Adrenal gland (tissue), 12 donors: ENCODE data around the gene NCAPG2. TPM values are rescaled to one million over a fixed set of nuclear protein-coding genes. Genes with fewer than 3 reads are reported as not detected.

Experiments used
- DNase-seq, 7 donors: peaks; one replicate each; pipeline ENCODE4 v3.0.0-alpha.2; 2019 to 2020
- H3K27ac ChIP-seq, 5 donors: fragments of 200-600 bp; sonication (generic) in 4 of 5; 1 replicate in 3 of 5; 2 replicates in 2 of 5; pipeline versions ENCODE4 v1.5.1 to v1.8.0; 2016 to 2020; ENCODE audit warnings: mild to moderate bottlenecking in 1 of 5
- H3K27me3 ChIP-seq: fragments of 200-600 bp; 2 replicates; pipeline ENCODE4 v1.8.0; 2021
- H3K36me3 ChIP-seq, 2 donors: fragments of 200-600 bp; replicated peaks in 1 of 2; 1 replicate in 1 of 2; 2 replicates in 1 of 2; pipeline versions ENCODE4 v1.5.1 to v1.8.0; 2018 to 2022
- H3K4me1 ChIP-seq, 2 donors: fragments of 200-600 bp; replicated peaks in 1 of 2; 1 replicate in 1 of 2; 2 replicates in 1 of 2; pipeline versions ENCODE4 v1.5.1 to v1.8.0; 2018 to 2021
- H3K4me3 ChIP-seq, 4 donors: fragments of 200-600 bp; sonication (generic) in 3 of 4; one replicate each; pipeline ENCODE4 v1.5.1; 2016 to 2018
- H3K9me3 ChIP-seq, 3 donors: fragments of 200-600 bp; sonication (generic) in 1 of 3; replicated peaks in 1 of 3; 1 replicate in 2 of 3; 2 replicates in 1 of 3; pipeline versions ENCODE4 v1.5.1 to v1.8.0; 2016 to 2021
- CTCF ChIP-seq, 6 experiments: fragments of 450-650 bp in 4 of 6; fragments of 200-600 bp in 2 of 6; sonication (generic) in 1 of 6; IDR thresholded peaks; 1 replicate in 5 of 6; 2 replicates in 1 of 6; pipeline versions ENCODE4 v1.5.1 to v1.8.0; 2016 to 2021; ENCODE audit warnings: antibody characterized with exemption in 6 of 6, mild to moderate bottlenecking in 2 of 6, moderate library complexity in 1 of 6
- POLR2A ChIP-seq, 2 donors: fragments of 450-650 bp; IDR thresholded peaks; one replicate each; pipeline ENCODE4 v1.6.1; 2017; ENCODE audit warnings: antibody characterized with exemption in 2 of 2, mild to moderate bottlenecking in 2 of 2, moderate library complexity in 1 of 2
- WGBS, 4 donors: extraction: QIAGEN DNeasy Blood & Tissue Kit in 2 of 4; methylation state at CpG; one replicate each; pipeline versions ENCODE4 v1.1.5 to v1.1.7; 2013 to 2017; 5-methylcytosine and 5-hydroxymethylcytosine counted together
- intact Hi-C, 2 donors: fragments of 100-400 bp; cut with DNase I; formaldehyde crosslinking; loops; one replicate each; pipeline versions ENCODE4 v1.14.1 to v1.15.0; 2022 to 2023
- polyA plus RNA-seq, 3 donors: library from polyadenylated mRNA; stranded (reverse); fragments of 200-250 nt in 2 of 3; fragments of 350-450 nt in 1 of 3; fragmentation: Illumina TruSeq in 1 of 3; extraction: RNeasy Lipid Tissue Mini Kit (QIAGEN cat#74804) in 1 of 3; gene quantifications; one replicate each; pipeline ENCODE4 v1.2.3, GENCODE V29; 2013 to 2014
- total RNA-seq, 9 donors: library from RNA; depleted of rRNA in 4 of 9; stranded (reverse); fragments of >200 nt in 4 of 9; fragments of 120-200 nt in 1 of 9; fragmentation: NEBNext Ultra II Directional in 1 of 9; extraction: Animal tissue kit (Norgen Biotek cat#: 25700) in 1 of 9; gene quantifications; one replicate each; pipeline versions ENCODE4 v1.1.0 to v1.2.4, GENCODE V29; 2013 to 2023
- donor health status: healthy with polysubstance abuse.
- donor health status: Bipolar disorder and iron deficiency.
- donor health status: DM: yes; HTN: yes; CAD: no.
- donor health status: DM: no; HTN: no; CAD: no.
- donor health status: DM: no; HTN: no; CAD: no.
- donor health status: DM: yes; HTN: yes; CAD: no.

The NCAPG2 gene
- total and polyA plus RNA-seq, 12 donors, result 1.6 to 11.6 (median 5.9) TPM

- Histone ChIP-seq H3K36me3 (peaks cover 0 to 31% of the 10 kb centered on the region in 2 donors), H3K4me1 (no peaks in the 10 kb centered on the region), H3K27ac (no peak overlapping the region), H3K4me3 (no peak overlapping the region), H3K9me3 (no peaks in the 10 kb centered on the region), H3K27me3 (no peaks in the 10 kb centered on the region)
- DNase-seq, result no peak
- intact Hi-C loops, result no loop called here
- WGBS, 4 donors, result 95 to 98% (median 97%) methylated on average over 2 of the region's 2 CpGs
- TF ChIP-seq CTCF (IDR thresholded peaks at IDR 0.05) (no peak), POLR2A (IDR thresholded peaks at IDR 0.05) (no peak)
Observed at GRCh38 chr7:158751199-158751598, 46.6 kb upstream of the NCAPG2 start.

GRCh38 chr7:158750702-158751101, 46.1 kb upstream of the NCAPG2 start:
- WGBS, 4 donors, result 88 to 96% (median 91%) methylated on average over 3 of the region's 3 CpGs
- no peak for DNase-seq
- no peak for TF ChIP-seq CTCF (IDR thresholded peaks at IDR 0.05)
- no peak for TF ChIP-seq POLR2A (IDR thresholded peaks at IDR 0.05)
- no peaks in the 10 kb centered on the region for H3K4me1 ChIP-seq
- no peak overlapping the region for H3K27ac ChIP-seq
- no peak overlapping the region for H3K4me3 ChIP-seq
- intact Hi-C loops, result no loop called here
- peaks cover 0 to 29% of the 10 kb centered on the region in 2 donors for H3K36me3 ChIP-seq
- H3K9me3 ChIP-seq, result no peaks in the 10 kb centered on the region
- no peaks in the 10 kb centered on the region for H3K27me3 ChIP-seq

GRCh38 chr7:158749396-158749795, 44.8 kb upstream of the NCAPG2 start:
- no peaks in the 10 kb centered on the region for H3K4me1 ChIP-seq
- intact Hi-C loops, result no loop called here
- no peak for DNase-seq
- no peak overlapping the region for H3K4me3 ChIP-seq
- H3K9me3 ChIP-seq, result no peaks in the 10 kb centered on the region
- H3K36me3 ChIP-seq, result peaks cover 0 to 17% of the 10 kb centered on the region in 2 donors
- WGBS, 4 donors, result 92 to 95% (median 94%) methylated on average over 9 of the region's 9 CpGs
- H3K27ac ChIP-seq, result no peak overlapping the region
- TF ChIP-seq CTCF (IDR thresholded peaks at IDR 0.05), result no peak
- TF ChIP-seq POLR2A (IDR thresholded peaks at IDR 0.05), result no peak
- H3K27me3 ChIP-seq, result no peaks in the 10 kb centered on the region

GRCh38 chr7:158748335-158748734, 43.7 kb upstream of the NCAPG2 start:
- intact Hi-C loops, result no loop called here
- no peaks in the 10 kb centered on the region for H3K9me3 ChIP-seq
- WGBS, 4 donors, result 85 to 94% (median 93%) methylated on average over 10 of the region's 10 CpGs

More at GRCh38 chr7:158748335-158748734, 43.7 kb upstream of the NCAPG2 start:
- DNase-seq, result no peak
- Histone ChIP-seq H3K27ac (no peak overlapping the region), H3K4me1 (no peaks in the 10 kb centered on the region), H3K27me3 (no peaks in the 10 kb centered on the region), H3K4me3 (no peak overlapping the region), H3K36me3 (peaks cover 0 to 21% of the 10 kb centered on the region in 2 donors)
- TF ChIP-seq POLR2A (IDR thresholded peaks at IDR 0.05), result no peak
- TF ChIP-seq CTCF (IDR thresholded peaks at IDR 0.05), result no peak
